GM21360 (cell line): ENCODE results near the gene MYLK3.
"Not testable (repeated sequence)": the region's sequence is repeated elsewhere in the genome, so short reads cannot be mapped to it uniquely, and the experiment has no call there.

ENCODE experiments used
- ATAC-seq: cut with Tn5 transposase; IDR thresholded peaks from one replicate; pipeline ENCODE4 v1.9.1; 2021; ENCODE audit warnings: mild to moderate bottlenecking, moderate library complexity; ENCODE audit not compliant: unreplicated experiment

The MYLK3 gene

GRCh38 chr16:46691726-46692125, 56.4 kb downstream of the MYLK3 start:
- ATAC-seq = no peak

- no peak for ATAC-seq
Observed at GRCh38 chr16:46690281-46691178, 57.6 kb downstream of the MYLK3 start.

GRCh38 chr16:46689365-46690280, 58.5 kb downstream of the MYLK3 start, which contains the start of gene ORC6:
Gene ORC6 (plus strand): TSS chr16:46689659. CDS start chr16:46689706, 47 bp downstream.
- ATAC-seq = peak; percentile 68

DNA sequence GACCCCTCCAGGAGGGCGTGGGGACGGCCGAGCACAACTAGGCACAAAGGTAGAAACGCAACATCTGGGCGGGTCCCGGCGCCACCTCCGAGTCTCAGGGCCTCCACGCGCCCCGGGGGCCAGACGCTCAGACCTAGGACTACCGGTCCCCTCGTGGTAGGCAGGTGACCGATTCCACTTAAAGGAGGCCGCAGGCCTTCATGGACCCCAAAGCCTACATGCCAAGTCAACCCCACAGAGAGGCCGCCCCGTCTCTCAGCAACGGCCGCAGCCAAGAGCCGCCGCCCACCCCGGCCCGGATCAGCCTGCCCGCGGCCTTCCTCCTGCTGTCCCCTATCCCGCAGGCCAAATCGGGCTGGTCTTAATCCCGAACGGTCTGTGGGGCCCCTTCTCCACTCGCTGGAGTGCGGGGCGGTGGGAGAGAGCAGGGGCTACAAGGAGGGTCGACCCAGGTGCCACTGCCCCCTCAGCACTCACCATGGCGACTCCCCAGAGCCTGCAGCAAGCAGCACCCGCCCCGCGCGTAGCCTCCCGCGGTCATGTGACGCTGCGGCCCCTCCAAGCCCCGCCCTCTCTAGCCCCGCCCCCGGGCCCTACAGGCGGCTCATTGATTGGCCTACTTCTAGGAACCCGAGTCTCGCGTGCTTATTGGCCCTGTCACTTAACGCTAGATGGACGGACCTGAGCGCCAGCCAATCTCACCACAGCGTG, 59.3 kb downstream of the MYLK3 start, which contains the start of gene VPS35:
VPS35 (minus strand) TSS at position 525 of the 711 bp plus-strand sequence; CDS start at position 480, 45 bp downstream.
- ATAC-seq = peak; percentile 80

DNA sequence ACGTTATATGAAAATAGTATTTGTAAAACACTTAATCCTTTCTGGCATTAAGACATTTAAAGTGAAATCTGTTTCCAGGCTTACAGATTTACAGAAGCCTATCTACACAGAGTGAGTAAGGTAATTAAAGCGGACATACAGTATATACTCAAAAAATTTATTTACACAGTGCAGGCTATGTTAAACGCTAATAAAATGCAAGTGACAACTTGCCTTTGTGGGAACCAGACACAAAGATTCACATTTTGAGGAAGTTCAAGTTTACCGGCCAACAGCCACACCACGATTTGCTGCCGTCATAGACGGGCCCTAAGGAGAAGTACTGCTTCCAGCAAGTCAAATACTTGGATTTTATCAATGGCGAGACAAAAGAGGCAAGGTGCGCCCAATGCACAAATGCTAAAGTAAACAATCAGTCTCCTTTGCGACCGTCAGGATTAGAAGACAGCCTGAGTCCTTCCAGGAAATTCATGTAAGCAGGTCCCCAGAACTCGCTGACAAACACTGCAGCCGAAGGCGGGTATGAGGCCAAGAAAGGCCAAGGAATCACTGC, 60.0 kb downstream of the MYLK3 start:
- no peak for ATAC-seq

DNA sequence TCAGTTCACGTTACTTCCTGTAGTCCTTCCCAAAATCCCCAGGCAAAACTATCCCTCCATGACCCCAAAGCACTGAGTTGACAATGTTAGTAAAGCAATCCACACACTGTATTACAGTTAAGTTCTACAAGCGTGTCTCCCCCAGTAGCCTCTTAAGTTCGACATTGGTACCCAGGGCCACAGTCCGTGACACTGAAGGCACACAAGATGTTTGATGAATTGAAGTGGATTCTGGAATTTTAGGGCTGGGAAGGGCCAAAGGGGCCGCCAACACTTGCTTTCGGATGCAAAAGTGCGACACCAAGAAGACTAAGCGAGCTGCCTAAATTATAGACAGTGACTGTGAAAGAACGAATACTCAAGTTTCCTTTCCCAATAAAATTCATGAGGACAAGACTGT, 60.7 kb downstream of the MYLK3 start:
- ATAC-seq = no peak

DNA sequence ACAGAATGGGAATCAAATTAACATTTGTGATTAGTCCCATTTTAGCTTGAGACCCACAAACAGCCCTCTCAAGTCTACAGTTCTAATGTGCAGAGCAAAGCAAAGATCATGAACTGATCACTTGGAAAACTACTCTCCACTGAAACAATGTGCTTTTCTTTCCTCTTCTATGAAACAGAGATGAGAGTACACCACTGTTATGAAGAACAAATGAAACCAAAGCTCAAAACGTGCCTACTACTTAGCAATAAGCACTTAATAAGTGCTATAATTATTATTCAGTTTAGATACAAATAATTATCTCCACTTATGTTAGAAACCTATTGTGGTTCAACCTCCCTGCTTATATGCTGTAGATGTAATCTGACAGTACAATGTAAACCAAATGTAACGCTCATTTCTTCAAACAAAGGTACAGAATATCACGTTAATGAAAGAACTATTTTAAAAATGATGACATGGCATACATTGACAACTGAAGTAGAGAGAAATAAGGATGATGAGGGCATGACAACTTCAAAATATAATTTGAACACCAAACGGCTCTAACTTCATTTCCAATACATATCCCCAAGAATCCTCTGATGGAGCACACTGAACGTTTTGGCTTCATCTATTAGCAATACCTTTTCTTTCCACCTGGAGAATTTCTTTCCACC, 61.2 kb downstream of the MYLK3 start:
- ATAC-seq = no peak

GRCh38 chr16:46681867-46682266, 66.3 kb downstream of the MYLK3 start:
- not testable (repeated sequence) for ATAC-seq

GRCh38 chr16:46677943-46678342, 70.2 kb downstream of the MYLK3 start:
- ATAC-seq = not testable (repeated sequence)

DNA sequence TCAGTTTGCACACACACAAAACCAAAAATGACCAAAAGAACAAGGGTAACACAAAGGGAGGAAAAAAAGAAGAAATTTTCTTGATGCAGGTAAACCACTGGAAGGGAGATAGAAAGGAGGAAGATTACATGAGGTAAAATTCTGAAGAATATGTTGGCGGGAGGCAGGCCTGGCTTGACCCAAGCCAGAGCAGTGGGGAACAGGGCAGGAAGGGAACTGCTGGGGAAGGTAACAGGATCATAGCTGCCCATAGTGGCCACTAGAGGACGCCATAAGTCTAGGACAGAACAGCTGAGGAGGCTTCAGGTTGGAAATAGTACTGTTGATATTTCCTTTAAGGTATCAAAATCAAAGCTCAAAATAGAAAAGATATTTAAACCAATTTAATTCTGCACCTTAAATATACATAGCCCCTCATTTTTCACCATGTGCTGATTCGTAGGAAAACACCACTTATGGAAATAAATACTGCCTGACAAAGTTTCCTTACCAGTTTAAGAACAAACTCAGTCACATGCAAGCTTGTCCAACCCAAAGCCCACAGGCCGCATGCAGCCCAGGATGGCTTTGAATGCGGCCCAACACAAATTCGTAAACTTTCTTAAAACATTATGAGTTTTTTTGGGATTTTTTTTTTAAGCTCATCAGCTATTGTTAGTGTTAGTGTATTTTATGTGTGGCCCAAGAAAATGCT, 74.7 kb downstream of the MYLK3 start:
- peak; percentile 88 for ATAC-seq

- no peak for ATAC-seq
Observed at GRCh38 chr16:46662123-46662522, 86.0 kb downstream of the MYLK3 start.

DNA sequence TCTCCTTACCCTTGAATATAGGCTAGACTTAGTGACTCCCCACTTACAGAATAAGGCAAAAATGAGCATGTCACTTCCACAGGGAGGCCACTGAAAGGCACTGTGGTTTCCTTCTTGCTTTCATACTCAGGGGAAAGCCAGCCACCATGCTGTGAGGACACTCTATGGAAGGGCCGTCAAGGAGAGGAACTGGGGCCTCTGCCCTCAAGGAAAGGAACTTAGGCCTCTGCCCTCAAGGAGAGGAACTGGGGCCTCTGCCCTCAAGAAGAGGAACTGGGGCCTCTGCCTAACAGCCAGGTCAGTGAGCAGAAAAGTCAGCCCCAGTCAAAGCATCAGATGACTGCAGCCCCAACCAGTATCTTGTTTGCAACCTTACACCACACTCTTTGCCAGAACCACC, 89.2 kb downstream of the MYLK3 start:
- peak; percentile 96 for ATAC-seq
